Measurements from ENCODE around the gene FAM89B. TPM values are rescaled to one million over a fixed set of nuclear protein-coding genes. Genes with fewer than 3 reads are reported as not detected.

FAM89B gene
- total RNA-seq, 1 donor from 2014 or later: 14.6 TPM

GRCh38 chr11:65623177-65623576, 50.8 kb downstream of the FAM89B start:
- Histone ChIP-seq H3K4me3 (ENCODE audit: low read length in 3 of 3) (no peak overlapping the region), H3K36me3 (ENCODE audit: control insufficient read depth in 3 of 3, insufficient read depth in 3 of 3, low read length in 3 of 3) (peaks cover 74 to 88% (median 76%) of the 10 kb centered on the region in 3 donors), H3K9ac (ENCODE audit: low read depth in 1 of 3, low read length in 3 of 3) (no peak overlapping the region)

More at GRCh38 chr11:65623177-65623576, 50.8 kb downstream of the FAM89B start:
- Histone ChIP-seq H3K9me3 (ENCODE audit: control insufficient read depth in 3 of 3, low read length in 3 of 3) (no peaks in the 10 kb centered on the region), H3K4me1 (ENCODE audit: control insufficient read depth in 3 of 3, insufficient read depth in 3 of 3, low read length in 3 of 3) (no peaks in the 10 kb centered on the region), H3K27ac (ENCODE audit: low read depth, low read length) (no peak overlapping the region), H3K27me3 (ENCODE audit: control insufficient read depth in 3 of 3, insufficient read depth in 3 of 3, low read length in 3 of 3) (no peaks in the 10 kb centered on the region)

Small RNAs within 50 kb of the gene (small RNA-seq; reads per million reads assigned to genes)
- not detected for gene AP001362.1

Other genes with a start within 250 kb of the FAM89B start
- 24.5 TPM for gene DPF2, start 238.7 kb upstream of the FAM89B start, total RNA-seq
- gene TIGD3, start 217.8 kb upstream of the FAM89B start, total RNA-seq: not detected
- 3.7 TPM for gene SLC25A45, start 189.9 kb upstream of the FAM89B start, total RNA-seq
- gene FRMD8, start 185.9 kb upstream of the FAM89B start, total RNA-seq: 8.4 TPM
- 26.1 TPM for gene NEAT1, start 149.7 kb upstream of the FAM89B start, total RNA-seq
- gene MALAT1, start 73.5 kb upstream of the FAM89B start, total RNA-seq: 7,794 TPM
- 36.0 TPM for gene SCYL1, start 47.5 kb upstream of the FAM89B start, total RNA-seq
- 32.9 TPM for gene LTBP3, start 14.2 kb upstream of the FAM89B start, total RNA-seq
- 23.0 TPM for gene ZNRD2, start 2.1 kb upstream of the FAM89B start, total RNA-seq
- 157 TPM for gene EHBP1L1, start 3.5 kb downstream of the FAM89B start, total RNA-seq
- not detected for gene KCNK7, start 23.3 kb downstream of the FAM89B start, total RNA-seq
- 23.0 TPM for gene MAP3K11, start 41.7 kb downstream of the FAM89B start, total RNA-seq
- gene PCNX3, start 43.2 kb downstream of the FAM89B start, total RNA-seq: 4.7 TPM
- gene SIPA1, start 65.6 kb downstream of the FAM89B start, total RNA-seq: 15.7 TPM
- gene RELA, start 90.4 kb downstream of the FAM89B start, total RNA-seq: 13.0 TPM
- 44.9 TPM for gene KAT5, start 139.7 kb downstream of the FAM89B start, total RNA-seq
- gene RNASEH2C, start 148.3 kb downstream of the FAM89B start, total RNA-seq: 11.0 TPM
- gene AP5B1, start 208.4 kb downstream of the FAM89B start, total RNA-seq: 2.1 TPM
- not detected for gene OVOL1, start 214.5 kb downstream of the FAM89B start, total RNA-seq